NB4 (cell line): ENCODE results near the gene PHC3.

Source experiments
- MYC ChIP-seq: IDR thresholded peaks from 2 replicates; pipeline ENCODE4 v1.6.1; 2011; ENCODE audit warnings: low read depth, low read length
- POLR2A ChIP-seq: IDR thresholded peaks from 2 replicates; pipeline ENCODE4 v1.6.1; 2011; ENCODE audit warnings: mild to moderate bottlenecking; ENCODE audit not compliant: insufficient read length; ENCODE audit errors: extremely low read depth

GRCh38 chr3:170164717-170165116 lies 16.8 kb downstream of the PHC3 start:
- TF ChIP-seq MYC (no peak), POLR2A (no peak)
